ENCODE results near the gene TMEM171.

The TMEM171 gene, protein sequence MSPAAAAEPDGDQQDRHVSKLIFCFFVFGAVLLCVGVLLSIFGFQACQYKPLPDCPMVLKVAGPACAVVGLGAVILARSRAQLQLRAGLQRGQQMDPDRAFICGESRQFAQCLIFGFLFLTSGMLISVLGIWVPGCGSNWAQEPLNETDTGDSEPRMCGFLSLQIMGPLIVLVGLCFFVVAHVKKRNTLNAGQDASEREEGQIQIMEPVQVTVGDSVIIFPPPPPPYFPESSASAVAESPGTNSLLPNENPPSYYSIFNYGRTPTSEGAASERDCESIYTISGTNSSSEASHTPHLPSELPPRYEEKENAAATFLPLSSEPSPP

DNA sequence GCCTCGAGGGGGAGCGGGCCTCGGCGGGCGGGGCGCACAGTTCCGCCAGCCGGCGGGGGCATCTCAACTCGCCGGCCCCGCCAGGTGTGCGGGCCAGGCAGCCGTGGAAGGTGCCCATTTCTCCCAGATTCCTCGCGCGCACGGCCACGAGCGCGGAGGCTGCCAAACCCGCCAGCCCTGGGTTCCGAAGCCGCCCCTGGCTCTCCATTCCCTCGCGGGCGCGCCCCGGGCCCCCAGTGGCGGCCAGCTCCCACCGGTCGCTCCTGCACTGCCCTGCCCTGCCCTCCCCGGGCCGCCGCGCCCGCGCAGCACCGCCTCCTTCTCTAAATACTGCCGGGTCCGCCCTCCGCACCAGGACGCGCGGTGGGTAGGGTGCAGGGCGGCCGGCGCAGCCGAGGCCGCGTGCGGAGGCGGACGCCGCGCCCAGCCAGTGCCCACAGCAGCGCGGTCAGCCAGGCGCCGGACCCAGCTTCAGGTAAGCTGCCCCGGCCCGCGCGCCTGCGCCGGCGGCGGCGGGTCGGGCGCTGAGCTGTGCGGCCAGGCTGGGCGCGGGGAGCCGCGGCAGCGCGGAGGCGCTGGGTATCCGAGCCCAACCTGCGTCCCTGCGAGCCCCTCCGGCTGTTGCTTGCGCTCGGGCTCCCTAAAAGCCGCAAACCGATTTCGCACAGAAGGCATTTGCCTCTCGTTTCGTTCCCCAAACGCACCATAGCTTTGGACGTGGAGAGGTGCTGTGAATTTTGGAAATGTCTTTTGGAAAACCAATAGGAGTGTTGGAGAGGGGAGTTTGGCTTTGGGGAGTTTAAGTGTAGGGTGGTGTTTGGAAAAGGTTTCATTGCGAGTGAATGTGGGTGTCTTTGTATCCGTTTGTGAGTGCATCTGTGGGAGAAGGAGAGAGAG lies at the start of gene TMEM171:
TMEM171 (plus strand) TSS at position 354 of the 897 bp plus-strand sequence. CDS start 2,799 bp downstream, outside the sequence.
- POLR2A ChIA-PET (ENCODE audit: low non-redundant PET): no interaction called here
- CTCF ChIA-PET: interaction anchor here (0.5 to 0.8 kb wide), 2 partner anchors 95 to 330 kb away, joined by 3 read pairs; no protein-coding TSS in a partner anchor
- TF ChIP-seq, protein P1, sequence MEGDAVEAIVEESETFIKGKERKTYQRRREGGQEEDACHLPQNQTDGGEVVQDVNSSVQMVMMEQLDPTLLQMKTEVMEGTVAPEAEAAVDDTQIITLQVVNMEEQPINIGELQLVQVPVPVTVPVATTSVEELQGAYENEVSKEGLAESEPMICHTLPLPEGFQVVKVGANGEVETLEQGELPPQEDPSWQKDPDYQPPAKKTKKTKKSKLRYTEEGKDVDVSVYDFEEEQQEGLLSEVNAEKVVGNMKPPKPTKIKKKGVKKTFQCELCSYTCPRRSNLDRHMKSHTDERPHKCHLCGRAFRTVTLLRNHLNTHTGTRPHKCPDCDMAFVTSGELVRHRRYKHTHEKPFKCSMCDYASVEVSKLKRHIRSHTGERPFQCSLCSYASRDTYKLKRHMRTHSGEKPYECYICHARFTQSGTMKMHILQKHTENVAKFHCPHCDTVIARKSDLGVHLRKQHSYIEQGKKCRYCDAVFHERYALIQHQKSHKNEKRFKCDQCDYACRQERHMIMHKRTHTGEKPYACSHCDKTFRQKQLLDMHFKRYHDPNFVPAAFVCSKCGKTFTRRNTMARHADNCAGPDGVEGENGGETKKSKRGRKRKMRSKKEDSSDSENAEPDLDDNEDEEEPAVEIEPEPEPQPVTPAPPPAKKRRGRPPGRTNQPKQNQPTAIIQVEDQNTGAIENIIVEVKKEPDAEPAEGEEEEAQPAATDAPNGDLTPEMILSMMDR (conservative IDR thresholded peaks at IDR 0.05; ENCODE audit: low read depth): no peak
- peak; percentile 79 for DNase-seq (ENCODE audit: low spot score)
- H3K27ac ChIP-seq: no peak within 1 kb of the TSS; the same call in 1 of the 2 replicates

DNA sequence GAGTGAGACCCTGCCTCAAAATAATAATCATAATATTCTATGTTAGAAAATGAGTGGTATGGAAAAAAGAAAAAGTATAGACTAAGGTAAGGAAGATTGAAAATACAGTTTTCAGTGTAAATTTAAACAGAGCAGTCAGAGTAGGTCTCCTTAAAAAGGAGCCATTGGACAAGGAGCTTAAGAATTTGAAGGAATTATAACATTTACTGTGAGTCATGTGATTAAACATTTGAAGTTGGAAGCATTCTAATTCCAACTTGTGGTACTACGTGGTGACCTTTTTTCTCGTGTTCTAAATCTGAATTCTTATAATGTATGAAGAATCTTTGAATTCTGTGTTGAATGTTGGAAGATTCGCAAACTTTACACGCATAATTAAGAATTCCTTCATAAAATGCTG lies 39.3 kb upstream of the TMEM171 start:
- no peak for DNase-seq (ENCODE audit: low spot score)
- no peak overlapping the region for H3K27ac ChIP-seq
- CTCF ChIA-PET: interaction anchor here (0.6 to 1.3 kb wide), 2 partner anchors 121 to 135 kb away, joined by 3 to 4 read pairs; no protein-coding TSS in a partner anchor
- POLR2A ChIA-PET (ENCODE audit: low non-redundant PET): interaction anchor here (0.5 kb wide), 1 partner anchor 217 kb away, joined by 3 read pairs; no protein-coding TSS in a partner anchor
- TF ChIP-seq, protein P1 (conservative IDR thresholded peaks at IDR 0.05; ENCODE audit: low read depth): no peak

DNA sequence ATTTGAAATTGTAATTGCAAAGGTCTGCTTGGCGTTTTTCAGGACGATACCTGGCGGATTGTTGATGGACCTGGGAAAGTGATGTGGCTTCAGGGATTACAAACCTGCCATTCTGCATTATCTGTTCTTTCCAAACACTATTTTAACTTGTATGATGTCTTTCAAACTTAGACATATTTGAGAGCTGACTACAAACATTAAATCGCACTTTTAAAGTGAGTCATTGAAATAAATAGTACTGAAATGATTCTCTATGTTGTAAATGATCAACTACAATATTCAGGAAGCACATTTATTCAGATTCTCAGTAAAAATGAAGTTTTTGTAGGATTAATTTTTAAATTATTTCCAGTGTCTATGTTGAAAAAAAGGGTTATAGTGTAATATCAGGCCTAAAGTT lies 32.3 kb upstream of the TMEM171 start:
- no peak for DNase-seq (ENCODE audit: low spot score)
- CTCF ChIA-PET: interaction anchor here (0.5 to 1.6 kb wide), 2 partner anchors 158 to 363 kb away, joined by 3 to 4 read pairs; no protein-coding TSS in a partner anchor
- POLR2A ChIA-PET (ENCODE audit: low non-redundant PET): no interaction called here
- TF ChIP-seq, protein P1 (conservative IDR thresholded peaks at IDR 0.05; ENCODE audit: low read depth): no peak
- H3K27ac ChIP-seq: no peak overlapping the region

DNA sequence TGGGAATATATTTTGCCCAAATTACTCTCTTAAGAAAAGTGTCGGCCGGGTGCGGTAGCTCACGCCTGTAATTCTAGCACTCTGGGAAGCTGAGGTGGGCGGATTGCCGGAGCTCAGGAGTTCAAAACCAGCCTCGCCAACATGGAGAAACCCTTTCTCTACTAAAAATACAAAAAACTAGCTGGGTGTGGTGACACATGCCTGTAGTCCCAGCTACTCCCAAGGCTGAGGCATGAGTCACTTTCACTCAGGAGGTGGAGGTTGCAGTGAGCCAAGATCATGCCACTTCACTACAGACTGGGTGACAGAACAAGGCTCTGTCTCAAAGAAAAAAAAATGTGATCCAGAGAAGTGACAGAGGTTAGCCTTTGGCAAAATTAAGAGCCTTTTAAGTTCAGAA lies 26.4 kb upstream of the TMEM171 start:
- no peak for DNase-seq (ENCODE audit: low spot score)
- H3K27ac ChIP-seq: peak overlapping the region; percentile 56
- POLR2A ChIA-PET (ENCODE audit: low non-redundant PET): interaction anchor here (0.6 kb wide), 1 partner anchor 139 kb away, joined by 3 read pairs; no protein-coding TSS in a partner anchor
- CTCF ChIA-PET: interaction anchor here (0.6 to 1.0 kb wide), 4 partner anchors 12 to 138 kb away, joined by 3 to 6 read pairs (median 4); no protein-coding TSS in a partner anchor
- TF ChIP-seq, protein P1 (conservative IDR thresholded peaks at IDR 0.05; ENCODE audit: low read depth): no peak

DNA sequence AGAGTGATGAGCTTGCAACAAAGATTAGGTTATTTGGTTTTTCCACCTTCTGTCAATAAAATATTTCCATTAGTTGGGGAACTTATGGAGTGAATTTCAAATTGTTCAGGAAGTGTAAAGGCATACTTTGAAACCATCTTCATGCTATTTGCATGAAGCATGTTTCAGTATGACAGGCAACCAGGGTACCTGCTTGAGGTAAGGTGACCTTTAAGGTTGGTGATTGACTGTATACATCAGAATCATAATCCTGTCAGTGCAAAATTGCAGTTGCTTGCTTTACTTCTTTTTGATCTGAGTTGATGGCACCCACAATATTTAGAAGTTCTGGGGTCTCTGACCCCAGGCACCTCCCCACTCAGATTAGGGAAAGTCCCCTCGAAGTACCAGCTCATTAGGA lies 26.0 kb upstream of the TMEM171 start:
- CTCF ChIA-PET: interaction anchor here (0.6 to 2.1 kb wide), 4 partner anchors 11 to 124 kb away, joined by 3 to 11 read pairs (median 4); no protein-coding TSS in a partner anchor
- no peak for DNase-seq (ENCODE audit: low spot score)
- TF ChIP-seq, protein P1 (conservative IDR thresholded peaks at IDR 0.05; ENCODE audit: low read depth): no peak
- POLR2A ChIA-PET (ENCODE audit: low non-redundant PET): interaction anchor here (0.6 kb wide), 1 partner anchor 139 kb away, joined by 3 read pairs; no protein-coding TSS in a partner anchor
- no peak overlapping the region for H3K27ac ChIP-seq
